Measurements from ENCODE around the gene PCBP4. TPM values are rescaled to one million over a fixed set of nuclear protein-coding genes. Genes with fewer than 3 reads are reported as not detected.
A peak's percentile ranks its signal among the peaks of the same experiment; 100 is the strongest.

Gene PCBP4
- polyA plus RNA-seq (25.2 to 48.7 TPM (median 35.0 TPM) in 3 replicates), polyA minus RNA-seq (30.8 to 67.1 TPM (median 45.1 TPM) in 3 replicates)
- polyA plus RNA-seq (2011; ENCODE audit: low read depth), result 12.1 TPM
- polyA plus RNA-seq (2011; cell fraction: cytosol; rRNA removed), result 36.7 and 63.1 TPM in 2 replicates
- polyA plus RNA-seq (2011; cell fraction: nucleus; rRNA removed), result 46.9 and 68.3 TPM in 2 replicates
- 28.2 and 37.6 TPM in 2 replicates for polyA plus RNA-seq (2012; ENCODE audit: low replicate concordance)
- polyA minus RNA-seq (2011; cell fraction: cytosol; rRNA and poly(A)+ RNA removed), result 59.7 TPM
- polyA minus RNA-seq (2011; cell fraction: nucleus; rRNA and poly(A)+ RNA removed), result 13.2 and 15.2 TPM in 2 replicates

DNA sequence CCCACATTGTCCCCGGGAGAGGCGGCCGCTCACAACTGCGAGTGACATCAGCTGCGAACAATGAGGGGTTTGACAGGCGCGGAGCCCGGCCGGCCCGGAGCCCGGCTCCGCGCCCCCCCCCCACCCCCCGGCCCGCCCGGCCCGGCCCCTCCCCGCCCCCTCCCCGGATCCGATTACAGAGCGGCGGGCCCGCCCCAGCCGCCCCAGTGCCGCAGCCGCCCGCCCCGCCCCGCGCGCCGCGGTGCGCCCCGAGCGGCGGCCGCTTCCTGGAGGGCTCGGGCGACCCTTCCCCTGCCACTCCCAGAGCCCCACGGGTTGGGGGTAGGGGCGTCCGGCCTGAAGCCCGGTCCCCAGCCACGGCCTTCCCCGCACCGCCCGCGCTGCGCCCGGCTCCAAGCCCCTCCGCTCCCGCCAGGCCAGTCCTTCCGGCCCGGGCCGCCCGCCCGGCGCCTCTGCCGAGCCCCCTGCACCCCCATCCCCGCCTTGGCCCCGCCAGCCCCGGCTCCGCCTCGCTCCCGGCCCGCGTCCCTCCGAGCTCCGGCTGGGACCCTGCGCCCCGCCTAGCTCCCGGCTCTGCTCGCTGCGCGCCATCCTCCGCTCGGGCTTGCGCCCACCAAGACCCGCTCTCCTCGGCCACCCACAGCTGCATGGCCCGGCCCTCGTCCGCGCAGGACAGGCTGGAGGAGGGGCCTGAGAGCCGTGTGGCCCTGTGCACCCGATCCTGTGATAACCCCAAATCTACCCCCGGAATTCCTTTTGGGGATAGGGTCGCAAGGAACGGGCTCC lies at the start of gene PCBP4:
PCBP4 (minus strand) TSS at position 71 of the 786 bp plus-strand sequence. CDS start 6,214 bp downstream, outside the sequence.
- peak within 1 kb of the TSS; percentile 95 for H3K4me2 ChIP-seq (ENCODE audit: control insufficient read depth, extremely low read depth, insufficient read depth, low read depth, low read length)
- H3K9ac ChIP-seq (ENCODE audit: control insufficient read depth, extremely low read depth, insufficient read depth, low read length), result peak within 1 kb of the TSS; percentile 65
- no peak for FAIRE-seq
- no peaks in the 10 kb centered on the region for H3K9me3 ChIP-seq (ENCODE audit: control insufficient read depth, low read depth, low read length)
- no peak for DNase-seq (ENCODE audit: low read depth, low spot score)
- TF ChIP-seq, protein P1, sequence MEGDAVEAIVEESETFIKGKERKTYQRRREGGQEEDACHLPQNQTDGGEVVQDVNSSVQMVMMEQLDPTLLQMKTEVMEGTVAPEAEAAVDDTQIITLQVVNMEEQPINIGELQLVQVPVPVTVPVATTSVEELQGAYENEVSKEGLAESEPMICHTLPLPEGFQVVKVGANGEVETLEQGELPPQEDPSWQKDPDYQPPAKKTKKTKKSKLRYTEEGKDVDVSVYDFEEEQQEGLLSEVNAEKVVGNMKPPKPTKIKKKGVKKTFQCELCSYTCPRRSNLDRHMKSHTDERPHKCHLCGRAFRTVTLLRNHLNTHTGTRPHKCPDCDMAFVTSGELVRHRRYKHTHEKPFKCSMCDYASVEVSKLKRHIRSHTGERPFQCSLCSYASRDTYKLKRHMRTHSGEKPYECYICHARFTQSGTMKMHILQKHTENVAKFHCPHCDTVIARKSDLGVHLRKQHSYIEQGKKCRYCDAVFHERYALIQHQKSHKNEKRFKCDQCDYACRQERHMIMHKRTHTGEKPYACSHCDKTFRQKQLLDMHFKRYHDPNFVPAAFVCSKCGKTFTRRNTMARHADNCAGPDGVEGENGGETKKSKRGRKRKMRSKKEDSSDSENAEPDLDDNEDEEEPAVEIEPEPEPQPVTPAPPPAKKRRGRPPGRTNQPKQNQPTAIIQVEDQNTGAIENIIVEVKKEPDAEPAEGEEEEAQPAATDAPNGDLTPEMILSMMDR (optimal IDR thresholded peaks at IDR 0.05 in 1 of 3, IDR thresholded peaks at IDR 0.05 in 1 of 3, conservative IDR thresholded peaks at IDR 0.05 in 1 of 3; ENCODE audit: extremely low read depth in 1 of 3, insufficient read depth in 2 of 3, low read length in 3 of 3), result no peak
- TF ChIP-seq EZH2 (IDR thresholded peaks at IDR 0.05; ENCODE audit: low read length), result no peak
- H4K20me1 ChIP-seq (ENCODE audit: control insufficient read depth, extremely low read depth, insufficient read depth, low read length), result no peaks in the 10 kb centered on the region
- H3K27me3 ChIP-seq (ENCODE audit: control insufficient read depth, extremely low read depth, insufficient read depth, low read length), result no peaks in the 10 kb centered on the region
- no peak within 1 kb of the TSS for H3K27ac ChIP-seq (ENCODE audit: control insufficient read depth, insufficient read depth, low read length)
- H3K9me1 ChIP-seq (ENCODE audit: control insufficient read depth, extremely low read depth, insufficient read depth, low read length), result no peaks in the 10 kb centered on the region
- H3K36me3 ChIP-seq (ENCODE audit: control insufficient read depth in 2 of 2, extremely low read depth in 1 of 2, insufficient read depth in 2 of 2, low read length in 2 of 2), result peaks cover 0 to 1% of the 10 kb centered on the region in 2 experiments
- peak within 1 kb of the TSS; percentile 45 to 77 (median 69) for H3K4me3 ChIP-seq (ENCODE audit: control insufficient read depth in 2 of 3, extremely low read depth in 1 of 3, insufficient read depth in 2 of 3, low read depth in 1 of 3, low read length in 3 of 3)
- peaks cover 18% of the 10 kb centered on the region for H3K4me1 ChIP-seq (ENCODE audit: control insufficient read depth, extremely low read depth, insufficient read depth, low read length)
- peak within 1 kb of the TSS; percentile 62 for H2AFZ ChIP-seq (ENCODE audit: control insufficient read depth, low read length)
- H3K79me2 ChIP-seq (ENCODE audit: control insufficient read depth, insufficient read depth, low read length), result no peaks in the 10 kb centered on the region
- dilution Hi-C loops (cut with MboI; ENCODE audit: extremely low pct_ligation_motif_present, low sequenced_read_pairs), result no loop called here

DNA sequence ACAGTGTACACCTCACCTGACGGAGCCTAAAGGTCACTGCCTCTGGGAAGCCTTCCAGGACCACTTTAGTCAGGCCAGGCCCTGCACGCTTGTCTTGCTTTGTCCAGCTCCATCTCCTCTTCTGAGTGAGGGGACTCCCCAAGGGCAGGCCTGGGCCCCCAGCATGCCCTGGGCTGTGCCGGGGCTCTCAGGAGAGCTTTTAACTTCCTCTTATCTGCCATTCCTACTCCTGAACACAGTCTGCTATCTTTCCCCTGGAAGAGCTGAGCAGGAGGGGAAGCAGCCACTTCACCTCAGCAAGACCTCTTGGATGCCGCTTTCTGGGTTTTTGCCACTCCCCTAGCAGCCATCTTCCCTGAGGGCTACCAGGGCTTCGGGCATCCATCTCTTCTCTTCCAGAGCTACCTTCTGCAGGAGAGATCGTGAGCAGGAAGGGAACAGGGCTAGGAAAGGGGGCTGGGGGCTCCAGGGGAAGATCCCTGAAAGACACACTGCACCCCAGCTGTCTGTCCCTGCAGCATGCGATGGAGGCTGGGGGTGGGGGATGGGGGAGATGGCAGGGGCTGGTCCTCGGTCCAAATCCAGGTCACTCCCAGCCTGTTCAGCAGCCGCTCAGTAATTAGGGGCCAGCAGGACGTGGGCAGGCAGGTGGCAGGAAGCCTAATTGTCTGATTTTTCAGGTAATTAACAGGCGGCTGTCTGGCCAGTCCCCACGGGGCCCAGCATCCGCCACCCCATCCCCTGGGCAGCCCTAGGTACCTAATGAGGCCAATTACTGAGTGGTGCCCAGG lies 48.4 kb upstream of the PCBP4 start:
- Histone ChIP-seq H3K36me3 (ENCODE audit: control insufficient read depth in 2 of 2, extremely low read depth in 1 of 2, insufficient read depth in 2 of 2, low read length in 2 of 2) (no peaks in the 10 kb centered on the region), H3K4me3 (ENCODE audit: control insufficient read depth in 2 of 3, extremely low read depth in 1 of 3, insufficient read depth in 2 of 3, low read depth in 1 of 3, low read length in 3 of 3) (no peak overlapping the region), H4K20me1 (ENCODE audit: control insufficient read depth, extremely low read depth, insufficient read depth, low read length) (no peaks in the 10 kb centered on the region), H3K79me2 (ENCODE audit: control insufficient read depth, insufficient read depth, low read length) (no peaks in the 10 kb centered on the region), H3K9ac (ENCODE audit: control insufficient read depth, extremely low read depth, insufficient read depth, low read length) (no peak overlapping the region), H3K4me1 (ENCODE audit: control insufficient read depth, extremely low read depth, insufficient read depth, low read length) (no peaks in the 10 kb centered on the region), H3K9me3 (ENCODE audit: control insufficient read depth, low read depth, low read length) (no peaks in the 10 kb centered on the region), H3K27me3 (ENCODE audit: control insufficient read depth, extremely low read depth, insufficient read depth, low read length) (no peaks in the 10 kb centered on the region), H3K4me2 (ENCODE audit: control insufficient read depth, extremely low read depth, insufficient read depth, low read depth, low read length) (no peak overlapping the region), H3K9me1 (ENCODE audit: control insufficient read depth, extremely low read depth, insufficient read depth, low read length) (no peaks in the 10 kb centered on the region), H2AFZ (ENCODE audit: control insufficient read depth, low read length) (no peak overlapping the region), H3K27ac (ENCODE audit: control insufficient read depth, insufficient read depth, low read length) (no peak overlapping the region)
- dilution Hi-C loops (cut with MboI; ENCODE audit: extremely low pct_ligation_motif_present, low sequenced_read_pairs), result no loop called here
- TF ChIP-seq EZH2 (IDR thresholded peaks at IDR 0.05; ENCODE audit: low read length), result no peak
- TF ChIP-seq, protein P1 (optimal IDR thresholded peaks at IDR 0.05 in 1 of 3, IDR thresholded peaks at IDR 0.05 in 1 of 3, conservative IDR thresholded peaks at IDR 0.05 in 1 of 3; ENCODE audit: extremely low read depth in 1 of 3, insufficient read depth in 2 of 3, low read length in 3 of 3), result no peak
- FAIRE-seq (no peak), DNase-seq (ENCODE audit: low read depth, low spot score) (no peak)

Data from keratinocyte (primary cell).